Measurements from ENCODE around the gene AOAH.
"Not testable (repeated sequence)": the region's sequence is repeated elsewhere in the genome, so short reads cannot be mapped to it uniquely, and the experiment has no call there.

Gene AOAH

GRCh38 chr7:36717586-36717985 lies 6.7 kb downstream of the AOAH start:
- H3K4me3 ChIP-seq (replicated peaks in 1 of 2; ENCODE audit: low read depth in 2 of 2, low read length in 2 of 2) = no peak overlapping the region
- DNase-seq (ENCODE audit: low read depth in 2 of 2) = no peak
- TF ChIP-seq CTCF (IDR thresholded peaks at IDR 0.05; ENCODE audit: low read depth, low read length) = no peak

DNA sequence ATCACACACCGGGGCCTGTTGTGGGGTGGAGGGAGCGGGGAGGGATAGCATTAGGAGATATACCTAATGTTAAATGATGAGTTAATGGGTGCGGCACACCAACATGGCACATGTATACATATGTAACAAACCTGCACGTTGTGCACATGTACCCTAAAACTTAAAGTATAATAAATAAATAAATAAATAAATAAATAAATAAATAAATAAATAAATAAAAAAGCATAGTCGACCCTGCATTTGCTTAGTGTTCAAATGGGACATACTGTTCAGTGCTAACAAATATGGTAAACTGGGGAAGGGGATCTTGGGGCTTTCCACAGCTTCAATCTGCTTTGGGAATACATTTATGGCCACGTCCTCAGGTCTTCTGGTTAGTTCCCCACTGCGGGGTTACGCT lies 7.5 kb downstream of the AOAH start:
- not testable (repeated sequence) for H3K4me3 ChIP-seq (replicated peaks in 1 of 2; ENCODE audit: low read depth in 2 of 2, low read length in 2 of 2); DNase-seq (ENCODE audit: low read depth in 2 of 2)

DNA sequence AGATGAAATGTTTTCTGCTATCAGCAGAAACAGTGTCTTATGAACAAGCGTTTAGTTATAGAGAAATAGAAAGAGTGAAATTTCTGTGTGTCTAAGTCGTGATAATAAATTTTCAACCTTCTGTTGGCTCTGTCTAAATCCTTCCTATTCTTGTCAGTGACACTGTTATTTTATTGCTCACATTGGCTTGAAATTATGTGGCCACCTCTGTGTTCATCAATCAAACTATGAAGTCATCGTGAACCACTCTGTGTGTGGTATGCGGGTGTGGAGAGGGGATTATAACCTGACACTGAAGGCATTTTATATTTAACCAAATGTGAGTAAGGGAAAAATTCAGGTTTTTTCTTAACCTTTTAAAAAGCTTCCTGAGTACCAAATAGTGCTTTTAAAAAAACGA lies 12.3 kb downstream of the AOAH start:
- H3K4me3 ChIP-seq (replicated peaks in 1 of 2; ENCODE audit: low read depth in 2 of 2, low read length in 2 of 2) = no peak overlapping the region
- DNase-seq (ENCODE audit: low read depth in 2 of 2) = no peak
- TF ChIP-seq CTCF (IDR thresholded peaks at IDR 0.05; ENCODE audit: low read depth, low read length) = no peak

DNA sequence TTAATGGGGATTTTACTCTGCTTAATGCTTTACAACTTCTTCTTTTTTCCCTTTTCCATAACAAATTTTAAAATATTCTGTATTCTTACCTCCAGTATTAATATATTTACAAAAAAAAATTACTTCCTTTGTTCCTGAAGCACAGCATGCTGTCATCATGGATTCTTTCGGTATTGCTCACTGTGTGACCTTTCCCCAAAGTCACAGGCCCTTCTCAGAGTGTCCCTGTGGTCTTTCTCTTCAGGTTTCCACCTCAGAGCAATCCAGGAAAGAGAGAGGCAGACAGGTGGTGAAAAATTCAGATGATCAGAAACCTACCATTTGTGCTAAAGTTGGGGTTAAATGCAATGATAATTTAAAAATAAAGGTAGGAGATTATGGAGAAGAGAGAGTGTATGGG lies 13.0 kb downstream of the AOAH start:
- TF ChIP-seq CTCF (IDR thresholded peaks at IDR 0.05; ENCODE audit: low read depth, low read length) = no peak
- H3K4me3 ChIP-seq (replicated peaks in 1 of 2; ENCODE audit: low read depth in 2 of 2, low read length in 2 of 2) = no peak overlapping the region
- no peak for DNase-seq (ENCODE audit: low read depth in 2 of 2)

GRCh38 chr7:36710186-36710791 lies 14.0 kb downstream of the AOAH start:
- TF ChIP-seq CTCF (IDR thresholded peaks at IDR 0.05; ENCODE audit: low read depth, low read length) = no peak
- DNase-seq (ENCODE audit: low read depth in 2 of 2) = no peak
- H3K4me3 ChIP-seq (replicated peaks in 1 of 2; ENCODE audit: low read depth in 2 of 2, low read length in 2 of 2) = no peak overlapping the region

GRCh38 chr7:36708767-36709166 lies 15.5 kb downstream of the AOAH start:
- no peak for DNase-seq (ENCODE audit: low read depth in 2 of 2)
- H3K4me3 ChIP-seq (replicated peaks in 1 of 2; ENCODE audit: low read depth in 2 of 2, low read length in 2 of 2) = no peak overlapping the region
- TF ChIP-seq CTCF (IDR thresholded peaks at IDR 0.05; ENCODE audit: low read depth, low read length) = no peak

- TF ChIP-seq CTCF (IDR thresholded peaks at IDR 0.05; ENCODE audit: low read depth, low read length) = no peak
- H3K4me3 ChIP-seq (replicated peaks in 1 of 2; ENCODE audit: low read depth in 2 of 2, low read length in 2 of 2) = no peak overlapping the region
- no peak for DNase-seq (ENCODE audit: low read depth in 2 of 2)
Observed at GRCh38 chr7:36707898-36708297, 16.4 kb downstream of the AOAH start.

All from cardiac fibroblast (primary cell).